Right lobe of liver (tissue), 6 donors: ENCODE results near the gene FUCA1. TPM values are rescaled to one million over a fixed set of nuclear protein-coding genes. Genes with fewer than 3 reads are reported as not detected.
"Not testable (repeated sequence)": the region's sequence is repeated elsewhere in the genome, so short reads cannot be mapped to it uniquely, and the experiment has no call there.

Experiments
- ATAC-seq, 4 donors: fragments of 200-7000 bp; cut with Tn5 transposase; one replicate each; pipeline ENCODE4 v1.9.1; 2020; ENCODE audit warnings: mild to moderate bottlenecking in 4 of 4, moderate library complexity in 4 of 4
- DNase-seq, 3 donors: peaks; one replicate each; pipeline ENCODE4 v3.0.0-alpha.2; 2020
- H3K27ac ChIP-seq, 3 donors: fragments of 200-600 bp; one replicate each; pipeline ENCODE4 v1.8.0; 2022
- H3K27me3 ChIP-seq, 2 donors: fragments of 200-600 bp; one replicate each; pipeline ENCODE4 v1.8.0; 2022
- H3K36me3 ChIP-seq, 4 donors: fragments of 200-600 bp; sonication (generic) in 1 of 4; one replicate each; pipeline versions ENCODE4 v1.5.1 to v1.8.0; 2017 to 2022; ENCODE audit warnings: control low read depth in 1 of 4
- H3K4me1 ChIP-seq, 4 donors: fragments of 200-600 bp; sonication (generic) in 1 of 4; one replicate each; pipeline versions ENCODE4 v1.5.1 to v1.8.0; 2017 to 2022; ENCODE audit warnings: control low read depth in 1 of 4
- H3K4me3 ChIP-seq, 3 donors: fragments of 200-600 bp; one replicate each; pipeline ENCODE4 v1.8.0; 2022
- H3K9me3 ChIP-seq, 4 donors: fragments of 200-600 bp; sonication (generic) in 1 of 4; one replicate each; pipeline versions ENCODE4 v1.5.1 to v1.8.0; 2017 to 2022; ENCODE audit warnings: control low read depth in 1 of 4
- POLR2A ChIP-seq: fragments of 450-650 bp; IDR thresholded peaks from one replicate; pipeline ENCODE4 v1.6.1; 2017; ENCODE audit warnings: antibody characterized with exemption, mild to moderate bottlenecking
- WGBS: methylation state at CpG from one replicate; pipeline ENCODE4 v1.1.6; 2018; ENCODE audit warnings: low coverage, low lambda C conversion rate; ENCODE audit not compliant: insufficient coverage; ENCODE audit errors: missing lambda C conversion rate; 5-methylcytosine and 5-hydroxymethylcytosine counted together
- intact Hi-C, 2 donors: fragments of 100-400 bp; cut with DNase I; formaldehyde crosslinking; loops; one replicate each; pipeline versions ENCODE4 v1.11.2 to v1.14.1; 2022
- total RNA-seq, 6 experiments: library from RNA; depleted of rRNA in 2 of 6; stranded (reverse); fragments of >200 nt in 2 of 6; fragmentation: NEBNext Ultra II Directional in 3 of 6; extraction: Animal tissue kit (Norgen Biotek cat#: 25700) in 3 of 6; gene quantifications; one replicate each; pipeline versions ENCODE4 v1.1.0 to v1.2.4, GENCODE V29; 2016 to 2023
- TF ChIP-seq, protein P1 (sequence below), 4 donors: fragments of 200-600 bp in 3 of 4; fragments of 450-650 bp in 1 of 4; IDR thresholded peaks; one replicate each; pipeline versions ENCODE4 v1.5.1 to v1.8.0; 2016 to 2022; ENCODE audit warnings: antibody characterized with exemption in 4 of 4, mild to moderate bottlenecking in 2 of 4
- donor health status: DM: no; HTN: yes; CAD: no.
- donor health status: DM: no; HTN: no; CAD: no.
- donor health status: DM: no; HTN: no; CAD: no.
- donor health status: DM: no; HTN: yes; CAD: no.
- donor health status: DM: no; HTN: yes; CAD: no.

FUCA1 gene
- total RNA-seq, 6 experiments from 2014 or later = 37.1 to 54.7 (median 45.1) TPM

DNA sequence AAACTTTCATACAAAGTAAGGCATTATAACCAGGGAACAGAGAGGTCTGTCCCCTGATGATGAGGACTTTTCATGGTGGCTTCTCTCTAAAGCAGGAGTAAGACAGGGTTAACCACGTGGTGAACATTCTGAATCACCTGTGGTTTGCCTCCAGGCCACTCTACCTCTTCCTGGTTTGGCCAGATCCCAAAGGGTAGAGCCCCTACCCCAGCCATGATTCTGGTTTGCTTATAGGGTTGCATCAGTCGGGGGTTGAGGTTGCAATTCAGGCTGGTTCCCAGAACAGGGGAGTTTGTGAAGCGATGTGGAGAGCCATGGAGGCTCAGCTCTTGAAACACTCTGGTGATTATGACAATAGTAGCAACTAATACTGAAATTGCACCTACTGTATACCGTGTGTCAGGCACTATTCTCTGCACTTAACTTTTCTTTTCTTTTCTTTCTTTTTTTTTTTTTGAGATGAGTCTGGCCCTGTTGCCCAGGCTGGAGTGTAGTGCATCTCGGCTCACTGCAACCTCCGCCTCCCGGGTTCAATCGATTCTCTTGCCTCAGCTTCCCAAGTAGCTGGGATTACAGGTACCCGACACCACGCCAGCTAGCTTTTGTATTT lies 36.8 kb upstream of the FUCA1 start:
- peaks cover 0 to 9% of the 10 kb centered on the region in 2 donors for H3K27me3 ChIP-seq
- no peaks in the 10 kb centered on the region for H3K9me3 ChIP-seq
- H3K27ac ChIP-seq = no peak overlapping the region
- ATAC-seq = no peak
- DNase-seq = no peak
- intact Hi-C loops = no loop called here
- peaks cover 0 to 4% (median 0%) of the 10 kb centered on the region in 4 donors for H3K4me1 ChIP-seq
- no peak overlapping the region for H3K4me3 ChIP-seq
- 56% methylated on average over 5 of the region's 10 CpGs for WGBS
- TF ChIP-seq, protein P1, sequence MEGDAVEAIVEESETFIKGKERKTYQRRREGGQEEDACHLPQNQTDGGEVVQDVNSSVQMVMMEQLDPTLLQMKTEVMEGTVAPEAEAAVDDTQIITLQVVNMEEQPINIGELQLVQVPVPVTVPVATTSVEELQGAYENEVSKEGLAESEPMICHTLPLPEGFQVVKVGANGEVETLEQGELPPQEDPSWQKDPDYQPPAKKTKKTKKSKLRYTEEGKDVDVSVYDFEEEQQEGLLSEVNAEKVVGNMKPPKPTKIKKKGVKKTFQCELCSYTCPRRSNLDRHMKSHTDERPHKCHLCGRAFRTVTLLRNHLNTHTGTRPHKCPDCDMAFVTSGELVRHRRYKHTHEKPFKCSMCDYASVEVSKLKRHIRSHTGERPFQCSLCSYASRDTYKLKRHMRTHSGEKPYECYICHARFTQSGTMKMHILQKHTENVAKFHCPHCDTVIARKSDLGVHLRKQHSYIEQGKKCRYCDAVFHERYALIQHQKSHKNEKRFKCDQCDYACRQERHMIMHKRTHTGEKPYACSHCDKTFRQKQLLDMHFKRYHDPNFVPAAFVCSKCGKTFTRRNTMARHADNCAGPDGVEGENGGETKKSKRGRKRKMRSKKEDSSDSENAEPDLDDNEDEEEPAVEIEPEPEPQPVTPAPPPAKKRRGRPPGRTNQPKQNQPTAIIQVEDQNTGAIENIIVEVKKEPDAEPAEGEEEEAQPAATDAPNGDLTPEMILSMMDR (IDR thresholded peaks at IDR 0.05) = no peak
- no peak for TF ChIP-seq POLR2A
- H3K36me3 ChIP-seq = no peaks in the 10 kb centered on the region

DNA sequence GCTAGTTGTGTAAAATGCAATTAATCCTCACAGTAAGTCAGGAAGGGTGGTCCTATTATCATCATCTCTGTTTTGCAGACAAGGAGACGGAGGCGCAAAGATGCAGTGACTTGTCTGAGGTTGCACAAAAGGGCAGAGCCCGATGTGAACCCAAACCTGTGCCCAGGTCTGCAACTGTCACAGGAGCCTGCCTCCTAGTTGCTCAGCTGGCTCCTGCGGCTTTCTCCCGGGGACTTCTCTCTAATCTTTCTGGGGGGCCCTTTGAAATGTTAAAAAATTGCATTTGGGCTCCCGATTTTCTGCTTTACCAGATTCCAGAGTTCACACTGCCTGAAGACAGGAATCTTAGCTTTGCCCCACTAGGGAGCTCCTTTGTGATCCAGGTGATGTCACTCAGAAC lies 35.7 kb upstream of the FUCA1 start:
- Histone ChIP-seq H3K27me3 (peaks cover 0 to 9% of the 10 kb centered on the region in 2 donors), H3K27ac (no peak overlapping the region), H3K4me1 (peaks cover 0 to 4% (median 0%) of the 10 kb centered on the region in 4 donors), H3K36me3 (no peaks in the 10 kb centered on the region), H3K4me3 (no peak overlapping the region), H3K9me3 (no peaks in the 10 kb centered on the region)
- 40% methylated on average over 1 of the region's 6 CpGs for WGBS
- DNase-seq (no peak), ATAC-seq (no peak)
- intact Hi-C loops = no loop called here
- TF ChIP-seq, protein P1 (IDR thresholded peaks at IDR 0.05) = no peak
- TF ChIP-seq POLR2A = no peak

DNA sequence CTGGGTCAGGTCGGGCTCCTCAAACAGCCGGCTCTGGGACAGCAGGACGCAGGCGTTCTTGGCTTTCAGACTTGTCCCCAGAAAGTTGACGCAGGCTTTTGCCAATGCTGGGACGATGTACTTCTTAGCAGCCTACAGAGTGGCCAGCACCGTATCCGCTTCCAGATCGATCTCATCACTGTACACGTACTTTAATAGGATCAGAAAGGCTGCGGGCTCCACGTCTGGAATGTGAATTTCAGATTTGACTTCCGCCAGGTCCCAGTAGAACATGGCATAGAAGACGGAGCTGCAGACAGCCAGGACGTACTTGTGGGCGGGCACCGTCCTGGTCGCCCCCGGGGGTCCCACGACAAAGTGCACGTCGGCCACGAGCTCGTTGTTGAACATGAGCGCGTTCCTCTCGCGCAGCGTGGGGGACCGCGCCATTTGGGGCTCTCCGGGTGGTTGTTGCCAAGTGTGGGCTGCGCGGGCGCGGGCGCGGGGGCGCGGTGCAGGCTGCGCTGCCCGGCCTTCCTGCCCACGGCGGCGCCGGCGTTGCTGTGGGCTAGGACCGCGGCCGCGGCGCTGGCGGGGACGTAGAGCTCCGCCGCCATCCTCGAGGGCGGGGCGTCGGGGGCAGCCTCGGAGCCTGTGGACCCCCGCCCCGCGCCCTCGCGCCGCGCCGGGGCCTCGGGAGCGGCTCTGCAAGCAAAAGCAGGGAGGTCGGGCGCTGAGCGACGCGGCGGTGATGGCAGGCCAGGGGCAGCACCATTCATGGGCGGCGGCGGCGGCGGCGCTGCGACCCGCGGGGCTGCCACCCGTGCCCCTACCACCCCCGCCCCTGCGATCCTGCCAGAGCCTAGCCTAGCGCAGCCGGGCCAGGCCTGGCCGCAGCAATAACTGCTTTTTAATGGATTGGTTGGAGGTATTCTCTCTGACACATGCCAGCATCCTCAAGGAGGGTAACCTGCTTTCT lies 34.5 kb upstream of the FUCA1 start:
- H3K4me1 ChIP-seq = peaks cover 0 to 4% (median 0%) of the 10 kb centered on the region in 4 donors
- intact Hi-C loops = no loop called here
- no peak for TF ChIP-seq POLR2A
- TF ChIP-seq, protein P1 (IDR thresholded peaks at IDR 0.05) = no peak
- H3K4me3 ChIP-seq = peak overlapping the region in 1 of 3 donors; percentile 16
- 80% methylated on average over 1 of the region's 92 CpGs for WGBS
- H3K9me3 ChIP-seq = no peaks in the 10 kb centered on the region
- H3K27ac ChIP-seq = no peak overlapping the region
- H3K36me3 ChIP-seq = no peaks in the 10 kb centered on the region
- ATAC-seq = peak in 2 of 4 donors; percentile 23 to 26
- DNase-seq = no peak
- H3K27me3 ChIP-seq = peaks cover 0 to 9% of the 10 kb centered on the region in 2 donors

DNA sequence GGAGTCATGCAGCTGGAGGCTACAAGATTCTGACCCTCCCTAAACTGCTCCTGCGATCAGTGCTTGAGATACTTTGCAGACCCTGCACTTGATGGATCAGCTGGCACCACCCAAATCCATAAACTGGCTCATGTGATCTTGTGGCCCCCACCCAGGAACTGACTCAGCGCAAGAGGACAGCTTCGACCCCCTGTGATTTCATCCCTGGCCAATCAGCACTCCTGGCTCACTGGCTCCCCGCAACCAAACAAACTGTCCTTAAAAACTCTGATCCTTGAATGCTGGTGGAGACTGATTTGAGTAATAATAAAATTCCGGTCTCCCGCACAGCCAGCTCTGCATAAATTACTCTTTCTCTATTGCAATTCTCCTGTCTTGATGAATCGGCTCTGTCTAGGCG lies 31.9 kb upstream of the FUCA1 start:
- H3K4me3 ChIP-seq, DNase-seq, H3K27me3 ChIP-seq, H3K36me3 ChIP-seq, H3K9me3 ChIP-seq, H3K27ac ChIP-seq, ATAC-seq, intact Hi-C loops: not testable (repeated sequence)
- peaks cover 0 to 13% (median 0%) of the 10 kb centered on the region in 4 donors for H3K4me1 ChIP-seq
- 89% methylated on average over 4 of the region's 8 CpGs for WGBS

DNA sequence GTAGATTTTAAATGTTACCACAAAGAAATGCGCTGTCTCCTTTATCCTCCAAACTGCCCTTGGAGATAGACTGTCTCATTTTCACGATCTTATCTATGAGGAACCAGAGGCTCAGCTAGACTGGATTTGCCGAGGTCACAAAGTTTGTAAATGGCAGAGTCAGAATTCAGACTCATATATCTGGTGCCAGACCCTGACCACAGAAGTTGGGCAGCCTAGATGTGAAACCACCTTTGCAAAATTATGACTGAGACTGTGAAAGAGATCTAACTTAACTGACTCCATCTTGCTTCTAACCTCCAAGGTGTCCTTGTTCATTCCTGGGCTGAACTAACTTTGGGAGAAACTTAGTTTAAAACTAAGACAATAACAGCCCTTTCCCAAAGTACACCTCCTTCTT lies 31.0 kb upstream of the FUCA1 start:
- no peak for TF ChIP-seq POLR2A
- TF ChIP-seq, protein P1 (IDR thresholded peaks at IDR 0.05) = no peak
- DNase-seq = no peak
- ATAC-seq = no peak
- no peak overlapping the region for H3K27ac ChIP-seq
- H3K27me3 ChIP-seq = peaks cover 0 to 7% of the 10 kb centered on the region in 2 donors
- intact Hi-C loops = no loop called here
- WGBS = 56% methylated on average over 3 of the region's 3 CpGs
- H3K4me3 ChIP-seq = no peak overlapping the region
- H3K9me3 ChIP-seq = no peaks in the 10 kb centered on the region
- no peaks in the 10 kb centered on the region for H3K36me3 ChIP-seq
- H3K4me1 ChIP-seq = peaks cover 0 to 13% (median 0%) of the 10 kb centered on the region in 4 donors
